K562 (cell line): Measurements from ENCODE around the gene FASN. TPM values are rescaled to one million over a fixed set of nuclear protein-coding genes. Genes with fewer than 3 reads are reported as not detected.
A peak's percentile ranks its signal among the peaks of the same experiment; 100 is the strongest.

Source experiments
- ATAC-seq: fragments of 200-7000 bp; cut with Tn5 transposase; 3 replicates; pipeline ENCODE4 v1.9.1; 2020; ENCODE audit warnings: moderate library complexity
- BruUV-seq: library from RNA; stranded (reverse); fragments of 400-500 nt; replicated peaks from 2 replicates; lab custom pipeline; 2021; lab: Mats Ljungman, UMichigan
- CTCF ChIA-PET: fragments of 300-600 bp; formaldehyde crosslinking; extraction: SDS; loops from one replicate; lab custom pipeline; 2021; ENCODE audit warnings: low intra/inter-chr PET ratio; lab: Yijun Ruan, JAX
- POLR2A ChIA-PET: fragments of 300-600, 350-650 bp; sonication (Branson Sonifier 250); formaldehyde crosslinking; extraction: SDS; loops from one replicate; lab custom pipeline; 2021; ENCODE audit warnings: antibody characterized with exemption, inconsistent platforms; lab: Yijun Ruan, JAX
- DNase-seq, 4 experiments: peaks; one replicate each; pipeline versions ENCODE4 v3.0.0 to v3.0.0-alpha.2; 2011 to 2018; ENCODE audit warnings: low spot score in 3 of 4, mixed read lengths in 3 of 4; ENCODE audit errors: extremely low read depth in 1 of 4
- FAIRE-seq: peaks from 2 replicates; lab custom pipeline; 2011; peaks lifted over from hg19 to GRCh38; lab: Jason Lieb, UNC
- H2AFZ ChIP-seq: 2 replicates; pipeline ENCODE4 v1.6.0; 2011; ENCODE audit warnings: low read depth, low read length, control low read depth, inconsistent platforms
- H3K27ac ChIP-seq: fragments of 200-600 bp; 3 replicates; pipeline ENCODE4 v1.8.0; 2011; ENCODE audit warnings: low read depth, mild to moderate bottlenecking, control low read depth, inconsistent platforms, low read length, moderate library complexity, mixed read lengths; ENCODE audit errors: extremely low read depth
- H3K27me3 ChIP-seq, 2 experiments: fragments of 300-600 bp in 1 of 2; 2 replicates in 1 of 2; 3 replicates in 1 of 2; pipeline versions ENCODE4 v1.6.0 to v1.8.0; 2011; ENCODE audit warnings: inconsistent platforms in 2 of 2, low read length in 2 of 2, mild to moderate bottlenecking in 1 of 2, mixed read lengths in 1 of 2, moderate library complexity in 1 of 2; ENCODE audit not compliant: control insufficient read depth in 2 of 2, insufficient read depth in 2 of 2
- H3K36me3 ChIP-seq: fragments of 300-600 bp; 3 replicates; pipeline ENCODE4 v1.8.0; 2011; ENCODE audit warnings: mild to moderate bottlenecking, low read length, inconsistent platforms; ENCODE audit not compliant: control insufficient read depth, insufficient read depth
- H3K4me1 ChIP-seq, 2 experiments: fragments of 200-600 bp in 1 of 2; replicated peaks in 1 of 2; 2 replicates in 1 of 2; 3 replicates in 1 of 2; pipeline versions ENCODE4 v1.5.1 to v1.8.0; 2011; ENCODE audit warnings: inconsistent platforms in 2 of 2, low read length in 2 of 2, mild to moderate bottlenecking in 1 of 2, mixed read lengths in 1 of 2, moderate library complexity in 1 of 2; ENCODE audit not compliant: control insufficient read depth in 2 of 2, insufficient read depth in 2 of 2
- H3K4me2 ChIP-seq: 2 replicates; pipeline ENCODE4 v1.6.1; 2011; ENCODE audit warnings: low read length, control low read depth, inconsistent platforms, mixed read lengths; ENCODE audit not compliant: insufficient read depth
- H3K4me3 ChIP-seq: fragments of 200-600 bp; sonication (generic), shearing (Covaris generic); 2 replicates; pipeline ENCODE4 v1.5.1; 2016; ENCODE audit warnings: control low read depth, inconsistent platforms
- H3K79me2 ChIP-seq: fragments of 200-600 bp; 3 replicates; pipeline ENCODE4 v1.8.0; 2011; ENCODE audit warnings: low read length, inconsistent platforms; ENCODE audit not compliant: control insufficient read depth, insufficient read depth
- H3K9ac ChIP-seq, 2 experiments: 2 replicates each; pipeline versions ENCODE4 v1.6.0 to v1.6.1; 2011; ENCODE audit warnings: low read depth in 2 of 2, low read length in 2 of 2, control low read depth in 1 of 2, inconsistent platforms in 1 of 2, mild to moderate bottlenecking in 1 of 2, mixed read lengths in 1 of 2; ENCODE audit not compliant: insufficient read depth in 1 of 2
- H3K9me1 ChIP-seq: one replicate; pipeline ENCODE4 v1.6.0; 2011; ENCODE audit warnings: inconsistent platforms, mild to moderate bottlenecking, low read length, moderate library complexity; ENCODE audit not compliant: control insufficient read depth, insufficient read depth
- H3K9me3 ChIP-seq: replicated peaks from 2 replicates; pipeline ENCODE4 v1.5.1; 2011; ENCODE audit warnings: low read depth, low read length, inconsistent platforms; ENCODE audit not compliant: control insufficient read depth, insufficient read depth
- H4K20me1 ChIP-seq: replicated peaks from 2 replicates; pipeline ENCODE4 v1.6.1; 2011; ENCODE audit warnings: low read length, inconsistent platforms, mixed read lengths; ENCODE audit not compliant: control insufficient read depth, insufficient read depth
- CHD2 ChIP-seq: IDR thresholded peaks from 2 replicates; pipeline ENCODE4 v1.6.1; 2011; ENCODE audit warnings: low read depth, low read length
- CTCF ChIP-seq, 3 experiments: IDR thresholded peaks in 2 of 3; conservative IDR thresholded peaks in 1 of 3; 2 replicates each; pipeline ENCODE4 v1.5.1; 2011 to 2012; ENCODE audit warnings: low read length in 3 of 3, mild to moderate bottlenecking in 3 of 3, control low read depth in 2 of 3, improper control_type of control experiment in 1 of 3, inconsistent platforms in 1 of 3, low read depth in 1 of 3, mixed read lengths in 1 of 3, moderate library complexity in 1 of 3; ENCODE audit not compliant: insufficient read depth in 2 of 3
- JUNB ChIP-seq: fragments of 450-650 bp; formaldehyde crosslinking; conservative IDR thresholded peaks from 2 replicates; pipeline ENCODE4 v1.4.0; 2020; ENCODE audit warnings: mild to moderate bottlenecking
- MCM3 ChIP-seq: fragments of 450-650 bp; IDR thresholded peaks from 2 replicates; pipeline ENCODE4 v1.6.1; 2016
- NONO ChIP-seq, 2 experiments: fragments of 200-400 bp in 1 of 2; fragments of 450-650 bp in 1 of 2; formaldehyde crosslinking in 1 of 2; IDR thresholded peaks; 2 replicates each; pipeline ENCODE4 v1.6.1; 2017; ENCODE audit warnings: low read depth in 2 of 2, mild to moderate bottlenecking in 2 of 2, moderate library complexity in 2 of 2, low read length in 1 of 2
- RBFOX2 ChIP-seq: fragments of 200-400 bp; formaldehyde crosslinking; IDR thresholded peaks from 2 replicates; pipeline ENCODE4 v1.6.1; 2017; ENCODE audit warnings: low read depth, mild to moderate bottlenecking, low read length, moderate library complexity
- RBM14 ChIP-seq: fragments of 200-400 bp; formaldehyde crosslinking; IDR thresholded peaks from 2 replicates; pipeline ENCODE4 v1.6.1; 2018; ENCODE audit warnings: low read depth, mild to moderate bottlenecking, low read length, moderate library complexity, borderline replicate concordance; ENCODE audit not compliant: insufficient read depth
- SIX5 ChIP-seq, 2 experiments: IDR thresholded peaks; 2 replicates each; pipeline ENCODE4 v1.6.1; 2011; ENCODE audit warnings: low read length in 2 of 2, borderline replicate concordance in 1 of 2, low read depth in 1 of 2, mild to moderate bottlenecking in 1 of 2, moderate library complexity in 1 of 2; ENCODE audit not compliant: insufficient read depth in 1 of 2
- SMAD3 ChIP-seq: fragments of 450-650 bp; formaldehyde crosslinking; conservative IDR thresholded peaks from 2 replicates; pipeline ENCODE4 v1.4.0; 2020; ENCODE audit warnings: mild to moderate bottlenecking
- ZNF586 ChIP-seq: fragments of 450-650 bp; formaldehyde crosslinking; conservative IDR thresholded peaks from 2 replicates; pipeline ENCODE4 v1.4.0; 2020; ENCODE audit warnings: mild to moderate bottlenecking, moderate library complexity
- ZNF644 ChIP-seq: fragments of 200-800 bp; sonication (Bioruptor generic); IDR thresholded peaks from 2 replicates; pipeline ENCODE4 v1.6.1; 2016; ENCODE audit warnings: low read depth, missing genetic modification characterization, missing compliant biosample characterization
- ZSCAN29 ChIP-seq: fragments of 450-650 bp; IDR thresholded peaks from 2 replicates; pipeline ENCODE4 v1.6.1; 2017
- WGBS: fragments of 100-300 bp; shearing (Covaris generic); methylation state at CpG from one replicate; pipeline ENCODE4 v1.1.6; 2016; ENCODE audit warnings: low coverage, mixed read lengths; ENCODE audit not compliant: insufficient coverage; ENCODE audit errors: missing lambda C conversion rate; 5-methylcytosine and 5-hydroxymethylcytosine counted together
- in situ Hi-C: fragments of 300-500 bp; cut with MboI; formaldehyde crosslinking; loops from 4 replicates; pipeline ENCODE4 v1.15.0; 2018; ENCODE audit warnings: inconsistent platforms, mixed read lengths
- intact Hi-C: fragments of 100-400 bp; cut with micrococcal nuclease; formaldehyde crosslinking; loops from 2 replicates; pipeline ENCODE4 v1.14.2; 2022
- polyA plus RNA-seq, 8 experiments: library from polyadenylated mRNA; depleted of rRNA in 4 of 8; stranded (reverse) in 5 of 8; unstranded in 3 of 8; fragments of >200 nt; fragmentation: Nextera tagmentation in 2 of 8; fragmentation: Illumina TruSeq in 1 of 8; extraction: Ambion mirVana in 2 of 8; extraction: Trizol in 1 of 8; gene quantifications; 2 replicates each; pipeline versions ENCODE4 v1.2.1 to v1.2.3, GENCODE V29; 2011 to 2014; ENCODE audit warnings: inconsistent platforms in 1 of 8, missing spikeins in 1 of 8
- total RNA-seq, 7 experiments: library from RNA; depleted of rRNA in 6 of 7; stranded (reverse); fragments of >200 nt in 6 of 7; fragmentation: Illumina TruSeq in 2 of 7; extraction: Trizol in 2 of 7; gene quantifications; 2 replicates each; pipeline versions ENCODE4 v1.2.1 to v1.2.3, GENCODE V29; 2011 to 2021; ENCODE audit warnings: low replicate concordance in 1 of 7
- TF ChIP-seq, protein P1 (sequence below): sonication (generic); formaldehyde crosslinking; IDR thresholded peaks from 2 replicates; pipeline ENCODE4 v1.8.1; 2023; ENCODE audit warnings: mild to moderate bottlenecking, missing genetic modification reagents
- TF ChIP-seq, protein P2 (sequence below): fragments of 250-450 bp; sonication (Bioruptor Pico); IDR thresholded peaks from 2 replicates; pipeline ENCODE4 v1.4.0; 2020

Gene FASN
- total and polyA plus RNA-seq, 9 of the 15 experiments (the other 6 are each of a cell fraction or from before 2014, with no cell fraction given) = 0.15 to 663 (median 49.9) TPM

GRCh38 chr17:82065638-82066303 lies 32.3 kb downstream of the FASN start, which contains the start of gene DUS1L (continued):
- TF ChIP-seq ZNF644 (tag) = no peak; the same call in 1 of the 2 replicates

DNA sequence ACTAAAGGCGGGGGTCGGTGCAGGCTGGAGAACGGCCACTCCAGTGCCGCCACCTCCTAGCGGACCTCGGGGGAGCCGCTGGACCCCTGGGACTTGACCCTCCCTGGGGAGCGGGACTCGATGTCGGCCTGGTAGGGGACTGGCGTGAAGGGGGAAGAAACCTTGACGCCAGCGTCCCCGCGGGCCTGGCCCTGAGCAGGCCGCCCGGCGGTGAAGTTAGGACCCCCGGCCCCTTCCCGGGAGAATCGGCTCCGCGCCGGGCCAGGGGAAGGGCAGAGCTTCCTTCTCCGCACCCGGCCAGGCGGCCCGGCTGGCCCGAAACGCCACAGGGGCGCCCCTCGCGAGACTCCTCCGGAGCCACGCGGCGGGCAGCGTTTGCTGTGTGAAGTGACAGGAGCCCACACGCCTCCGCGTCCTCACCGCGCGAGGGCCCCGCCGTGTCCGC lies 32.8 kb downstream of the FASN start:
- FAIRE-seq = no peak
- H3K27me3 ChIP-seq = no peaks in the 10 kb centered on the region
- H3K4me1 ChIP-seq = peaks cover 3 to 58% of the 10 kb centered on the region in 2 experiments; a peak in 3 of 5 replicates
- no peaks in the 10 kb centered on the region for H3K9me3 ChIP-seq
- in situ Hi-C loops (no loop called here), intact Hi-C loops (no loop called here)
- peak overlapping the region; percentile 31; the same call in 1 of the 2 replicates for H2AFZ ChIP-seq
- 0% methylated on average over 38 of the region's 47 CpGs for WGBS
- H3K27ac ChIP-seq = peak overlapping the region; percentile 79
- peaks cover 28% of the 10 kb centered on the region for H3K79me2 ChIP-seq
- peak overlapping the region; percentile 91 for H3K4me2 ChIP-seq
- no peak for DNase-seq
- BruUV-seq = no TSS peak
- no peaks in the 10 kb centered on the region for H3K9me1 ChIP-seq
- peaks cover 42% of the 10 kb centered on the region; the same call in 2 of the 3 replicates for H3K36me3 ChIP-seq
- ChIA-PET POLR2A (interaction anchor here (0.6 to 3.9 kb wide), 5 partner anchors 12 to 232 kb away, joined by 3 to 24 read pairs (median 4); partner anchors contain the start of gene FASN), CTCF (no interaction called here)
- H3K4me3 ChIP-seq = peak overlapping the region; percentile 99
- peak; percentile 48 for ATAC-seq
- no peaks in the 10 kb centered on the region for H4K20me1 ChIP-seq
- peak overlapping the region; percentile 98 to 100 for H3K9ac ChIP-seq
- TF ChIP-seq MCM3 = no peak
- no peak for TF ChIP-seq ZNF586 (CRISPR knock-in tag)
- TF ChIP-seq RBFOX2 = peak; percentile 44
- TF ChIP-seq JUNB = no peak
- TF ChIP-seq RBM14 = 0 out of 2 replicates have a peak, but pooled peaks have one; percentile 25
- TF ChIP-seq NONO (IDR thresholded peaks at IDR 0.05; ENCODE audit: low read depth in 2 of 2, low read length in 1 of 2) = peak in 1 of 2 experiments; percentile 85; a peak in 2 of 4 replicates
- TF ChIP-seq ZSCAN29 = 0 out of 2 replicates have a peak, but pooled peaks have one; percentile 7
- TF ChIP-seq CTCF (IDR thresholded peaks at IDR 0.05 in 2 of 3, conservative IDR thresholded peaks at IDR 0.05 in 1 of 3; ENCODE audit: insufficient read depth in 2 of 3, low read depth in 1 of 3, low read length in 3 of 3) = no peak
- TF ChIP-seq SIX5 (IDR thresholded peaks at IDR 0.05; ENCODE audit: borderline replicate concordance in 1 of 2, insufficient read depth in 1 of 2, low read depth in 1 of 2, low read length in 2 of 2) = no peak
- TF ChIP-seq, protein P1, sequence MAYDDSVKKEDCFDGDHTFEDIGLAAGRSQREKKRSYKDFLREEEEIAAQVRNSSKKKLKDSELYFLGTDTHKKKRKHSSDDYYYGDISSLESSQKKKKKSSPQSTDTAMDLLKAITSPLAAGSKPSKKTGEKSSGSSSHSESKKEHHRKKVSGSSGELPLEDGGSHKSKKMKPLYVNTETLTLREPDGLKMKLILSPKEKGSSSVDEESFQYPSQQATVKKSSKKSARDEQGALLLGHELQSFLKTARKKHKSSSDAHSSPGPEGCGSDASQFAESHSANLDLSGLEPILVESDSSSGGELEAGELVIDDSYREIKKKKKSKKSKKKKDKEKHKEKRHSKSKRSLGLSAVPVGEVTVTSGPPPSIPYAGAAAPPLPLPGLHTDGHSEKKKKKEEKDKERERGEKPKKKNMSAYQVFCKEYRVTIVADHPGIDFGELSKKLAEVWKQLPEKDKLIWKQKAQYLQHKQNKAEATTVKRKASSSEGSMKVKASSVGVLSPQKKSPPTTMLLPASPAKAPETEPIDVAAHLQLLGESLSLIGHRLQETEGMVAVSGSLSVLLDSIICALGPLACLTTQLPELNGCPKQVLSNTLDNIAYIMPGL (CRISPR knock-in tag) = 0 out of 2 replicates have a peak, but pooled peaks have one; percentile 23
- TF ChIP-seq SMAD3 = no peak
- TF ChIP-seq, protein P2, sequence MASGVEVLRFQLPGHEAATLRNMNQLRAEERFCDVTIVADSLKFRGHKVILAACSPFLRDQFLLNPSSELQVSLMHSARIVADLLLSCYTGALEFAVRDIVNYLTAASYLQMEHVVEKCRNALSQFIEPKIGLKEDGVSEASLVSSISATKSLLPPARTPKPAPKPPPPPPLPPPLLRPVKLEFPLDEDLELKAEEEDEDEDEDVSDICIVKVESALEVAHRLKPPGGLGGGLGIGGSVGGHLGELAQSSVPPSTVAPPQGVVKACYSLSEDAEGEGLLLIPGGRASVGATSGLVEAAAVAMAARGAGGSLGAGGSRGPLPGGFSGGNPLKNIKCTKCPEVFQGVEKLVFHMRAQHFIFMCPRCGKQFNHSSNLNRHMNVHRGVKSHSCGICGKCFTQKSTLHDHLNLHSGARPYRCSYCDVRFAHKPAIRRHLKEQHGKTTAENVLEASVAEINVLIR = no peak
- TF ChIP-seq CHD2 = peak; percentile 82
